GM10248 (cell line): Measurements from ENCODE around the gene LAMA2.

ENCODE experiments used
- CTCF ChIA-PET: fragments of 300-600 bp; sonication (Branson Sonifier 250); formaldehyde crosslinking; extraction: SDS; loops from one replicate; lab custom pipeline; 2021; ENCODE audit warnings: antibody characterized with exemption; lab: Yijun Ruan, JAX
- POLR2A ChIA-PET: fragments of 350-650 bp; sonication (Branson Sonifier 250); formaldehyde crosslinking; extraction: SDS; loops from one replicate; lab custom pipeline; 2020; ENCODE audit warnings: antibody characterized with exemption; lab: Yijun Ruan, JAX
- DNase-seq: peaks from one replicate; pipeline ENCODE4 v3.0.0; 2012; ENCODE audit errors: extremely low spot score
- CTCF ChIP-seq: IDR thresholded peaks from 2 replicates; pipeline ENCODE4 v1.5.1; 2012; ENCODE audit warnings: mild to moderate bottlenecking, low read depth; ENCODE audit errors: extremely low read depth, missing control alignments, control extremely low read depth

LAMA2 gene

GRCh38 chr6:129279343-129280292, 396.7 kb downstream of the LAMA2 start:
- no peak for TF ChIP-seq CTCF
- DNase-seq: no peak
- POLR2A ChIA-PET: no interaction called here
- CTCF ChIA-PET: interaction anchor here (1.3 to 1.6 kb wide), 2 partner anchors 19 to 26 kb away, joined by 3 read pairs; no protein-coding TSS in a partner anchor

GRCh38 chr6:129280293-129280644, 397.3 kb downstream of the LAMA2 start:
- POLR2A ChIA-PET: no interaction called here
- TF ChIP-seq CTCF: no peak
- DNase-seq: no peak
- CTCF ChIA-PET: interaction anchor here (1.6 kb wide), 1 partner anchor 19 kb away, joined by 3 read pairs; no protein-coding TSS in a partner anchor

- no peak for TF ChIP-seq CTCF
- POLR2A ChIA-PET: no interaction called here
- DNase-seq: no peak
- CTCF ChIA-PET: interaction anchor here (1.6 kb wide), 1 partner anchor 20 kb away, joined by 3 read pairs; no protein-coding TSS in a partner anchor
Observed at GRCh38 chr6:129280749-129281148, 397.8 kb downstream of the LAMA2 start.

GRCh38 chr6:129281168-129281796, 398.3 kb downstream of the LAMA2 start:
- no peak for TF ChIP-seq CTCF
- POLR2A ChIA-PET: no interaction called here
- CTCF ChIA-PET: interaction anchor here (1.1 kb wide), 1 partner anchor 29 kb away, joined by 4 read pairs; no protein-coding TSS in a partner anchor
- no peak for DNase-seq

GRCh38 chr6:129282019-129282418, 399.1 kb downstream of the LAMA2 start:
- DNase-seq: no peak
- CTCF ChIA-PET: interaction anchor here (1.1 kb wide), 1 partner anchor 30 kb away, joined by 4 read pairs; no protein-coding TSS in a partner anchor
- no peak for TF ChIP-seq CTCF
- POLR2A ChIA-PET: no interaction called here

GRCh38 chr6:129284225-129284624, 401.3 kb downstream of the LAMA2 start:
- ChIA-PET POLR2A (no interaction called here), CTCF (no interaction called here)
- no peak for TF ChIP-seq CTCF
- DNase-seq: no peak
